ENCODE measurements around the gene GPLD1. TPM values are rescaled to one million over a fixed set of nuclear protein-coding genes. Genes with fewer than 3 reads are reported as not detected.

The GPLD1 gene
- total and polyA plus RNA-seq, 9 of the 15 experiments (the other 6 are each of a cell fraction or from before 2014, with no cell fraction given) = 0.11 to 1.3 (median 0.82) TPM

GRCh38 chr6:24520929-24521546, 31.7 kb upstream of the GPLD1 start (continued):
- TF ChIP-seq RAD21 (CRISPR knock-in tag; conservative IDR thresholded peaks at IDR 0.05 in 1 of 2, IDR thresholded peaks at IDR 0.05 in 1 of 2) = peak; percentile 23 to 65; a peak in 3 of 4 replicates
- no peak for TF ChIP-seq PYGO2 (tag; IDR thresholded peaks at IDR 0.05)
- peak; percentile 40; the same call in 1 of the 2 replicates for TF ChIP-seq SMC3 (conservative IDR thresholded peaks at IDR 0.05; ENCODE audit: insufficient read depth, low read depth, low read length)
- 0 out of 2 replicates have a peak, but pooled peaks have one; percentile 59 for TF ChIP-seq ILF3 (IDR thresholded peaks at IDR 0.05; ENCODE audit: borderline replicate concordance)
- TF ChIP-seq ZMIZ1 (IDR thresholded peaks at IDR 0.05; ENCODE audit: low read depth in 2 of 2, low read length in 2 of 2) = 0 out of 4 replicates have a peak, but pooled peaks of 1 of the 2 experiments have one; percentile 28
